Cardiac fibroblast (primary cell): ENCODE results near the gene HOXA7.
A peak's percentile ranks its signal among the peaks of the same experiment; 100 is the strongest.

ENCODE experiments used
- DNase-seq, 2 donors: peaks; one replicate each; pipeline versions ENCODE4 v3.0.0 to v3.0.0-alpha.2; 2010; ENCODE audit warnings: low read depth in 2 of 2
- H3K4me3 ChIP-seq, 2 donors: replicated peaks in 1 of 2; 1 replicate in 1 of 2; 2 replicates in 1 of 2; pipeline ENCODE4 v1.5.1; 2011; ENCODE audit warnings: low read depth in 2 of 2, low read length in 2 of 2, mild to moderate bottlenecking in 2 of 2, moderate library complexity in 1 of 2
- TF ChIP-seq, protein P1 (sequence below): IDR thresholded peaks from one replicate; pipeline ENCODE4 v1.5.1; 2011; ENCODE audit warnings: low read depth, mild to moderate bottlenecking, low read length, inconsistent platforms

Gene HOXA7

DNA sequence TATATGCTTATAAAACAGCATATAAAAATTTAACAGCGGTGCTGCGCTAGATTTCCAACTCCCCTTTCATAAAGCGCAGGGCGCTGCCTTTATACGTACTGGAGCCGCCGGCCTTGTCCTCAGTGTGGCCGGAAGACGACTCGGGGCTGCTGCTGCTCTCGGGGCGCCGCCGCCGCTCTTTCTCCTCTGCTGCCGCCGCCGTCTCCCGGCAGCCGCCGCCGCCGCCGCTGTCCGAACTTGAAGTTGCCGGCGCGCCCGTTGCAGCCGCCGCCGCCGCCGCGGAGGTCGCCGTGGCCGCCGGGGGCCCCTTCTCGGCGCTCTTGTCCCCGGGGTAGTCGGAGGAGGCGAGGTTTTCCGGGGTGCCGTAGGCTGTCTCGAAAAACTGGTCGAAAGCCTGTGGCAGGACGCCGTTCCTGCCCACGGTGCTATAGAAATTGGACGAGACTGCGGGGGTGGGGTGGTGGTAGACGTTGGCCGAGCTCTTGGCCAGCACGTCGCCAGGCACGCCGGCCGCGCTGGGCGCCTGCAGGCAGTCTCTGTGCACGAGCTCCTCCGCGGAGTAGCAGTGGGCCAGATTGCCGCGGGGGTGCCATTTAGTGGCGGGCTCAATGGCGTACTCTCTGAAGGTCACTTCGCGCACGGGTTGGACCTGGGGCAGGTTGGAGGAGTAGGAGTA is 28.0 kb upstream of the HOXA7 start:
- peak; percentile 19 to 26 for DNase-seq
- H3K4me3 ChIP-seq = peak overlapping the region; percentile 29 to 38
- TF ChIP-seq, protein P1, sequence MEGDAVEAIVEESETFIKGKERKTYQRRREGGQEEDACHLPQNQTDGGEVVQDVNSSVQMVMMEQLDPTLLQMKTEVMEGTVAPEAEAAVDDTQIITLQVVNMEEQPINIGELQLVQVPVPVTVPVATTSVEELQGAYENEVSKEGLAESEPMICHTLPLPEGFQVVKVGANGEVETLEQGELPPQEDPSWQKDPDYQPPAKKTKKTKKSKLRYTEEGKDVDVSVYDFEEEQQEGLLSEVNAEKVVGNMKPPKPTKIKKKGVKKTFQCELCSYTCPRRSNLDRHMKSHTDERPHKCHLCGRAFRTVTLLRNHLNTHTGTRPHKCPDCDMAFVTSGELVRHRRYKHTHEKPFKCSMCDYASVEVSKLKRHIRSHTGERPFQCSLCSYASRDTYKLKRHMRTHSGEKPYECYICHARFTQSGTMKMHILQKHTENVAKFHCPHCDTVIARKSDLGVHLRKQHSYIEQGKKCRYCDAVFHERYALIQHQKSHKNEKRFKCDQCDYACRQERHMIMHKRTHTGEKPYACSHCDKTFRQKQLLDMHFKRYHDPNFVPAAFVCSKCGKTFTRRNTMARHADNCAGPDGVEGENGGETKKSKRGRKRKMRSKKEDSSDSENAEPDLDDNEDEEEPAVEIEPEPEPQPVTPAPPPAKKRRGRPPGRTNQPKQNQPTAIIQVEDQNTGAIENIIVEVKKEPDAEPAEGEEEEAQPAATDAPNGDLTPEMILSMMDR = no peak

DNA sequence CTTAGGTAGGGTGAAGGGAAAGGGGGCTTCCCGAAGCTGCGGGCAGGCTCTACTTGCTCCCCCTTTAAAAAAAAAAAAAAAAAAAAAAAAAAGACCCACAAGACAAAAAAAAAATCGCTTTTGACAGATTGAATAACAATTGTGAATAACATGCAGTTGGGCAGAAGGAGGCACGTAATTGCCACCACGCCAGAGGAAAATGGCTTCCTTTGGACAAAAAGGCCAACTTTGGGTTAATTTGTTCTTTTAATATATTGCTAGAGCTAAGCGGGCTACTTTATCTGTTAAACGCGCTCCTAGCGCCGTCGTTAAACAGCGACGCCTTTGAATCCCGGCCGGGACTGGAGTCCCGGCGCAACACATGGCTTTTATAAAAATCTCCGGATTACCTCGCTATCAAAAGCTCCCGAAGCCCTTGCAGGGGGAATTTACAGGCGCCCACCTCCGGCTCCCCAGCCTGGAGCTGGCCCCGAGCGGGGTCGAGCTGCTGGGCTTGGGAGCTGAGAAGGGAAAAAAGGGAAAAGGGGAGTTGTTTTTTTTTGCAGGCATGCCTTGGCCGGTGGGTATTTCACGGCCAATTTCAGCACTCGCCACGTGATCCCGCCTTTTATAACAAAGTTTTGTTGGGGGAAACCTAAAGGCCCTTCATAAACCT is 27.3 kb upstream of the HOXA7 start:
- TF ChIP-seq, protein P1 = no peak
- H3K4me3 ChIP-seq = peak overlapping the region; percentile 29 to 34
- DNase-seq = no peak

DNA sequence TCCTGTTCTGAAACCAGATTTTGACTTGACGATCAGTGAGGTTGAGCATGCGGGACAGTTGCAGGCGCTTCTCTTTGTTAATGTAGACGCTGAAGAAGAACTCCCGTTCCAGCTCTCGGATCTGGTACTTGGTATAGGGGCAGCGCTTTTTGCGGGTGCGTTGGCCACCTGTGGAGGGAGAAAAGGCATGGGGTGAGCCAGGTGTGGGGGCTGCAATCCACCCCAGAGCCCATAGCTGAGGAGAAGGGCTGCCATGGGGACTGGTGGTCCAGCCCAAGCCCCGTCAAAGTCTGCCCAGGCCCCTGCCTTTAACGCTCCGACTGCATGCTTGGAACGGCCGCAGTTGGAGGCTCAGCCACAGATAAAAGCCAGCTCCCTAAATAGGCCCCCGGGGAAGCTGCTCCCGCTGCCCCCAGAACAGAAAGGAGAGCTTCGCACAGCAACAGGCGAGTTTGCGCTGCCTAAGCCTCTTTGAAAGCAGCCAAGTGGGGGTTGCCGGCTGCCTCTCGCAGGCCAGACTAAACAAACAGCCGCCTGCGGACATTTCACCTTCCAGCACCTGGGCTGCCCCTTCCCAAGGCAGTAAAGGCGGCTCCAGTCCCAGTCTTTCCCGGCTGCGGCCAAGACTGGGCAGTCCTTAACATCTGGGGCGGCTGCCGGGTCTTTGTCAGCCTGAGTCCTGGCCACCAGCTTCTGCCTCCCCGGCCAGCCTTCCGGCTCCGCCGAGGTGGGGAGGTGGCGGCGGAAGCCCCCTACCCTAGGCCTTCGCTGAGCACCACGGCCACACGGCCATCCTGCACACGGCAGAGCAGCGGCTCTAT is 26.6 kb upstream of the HOXA7 start:
- peak overlapping the region in 1 of 2 donors; percentile 18 for H3K4me3 ChIP-seq
- no peak for DNase-seq
- TF ChIP-seq, protein P1 = no peak

DNA sequence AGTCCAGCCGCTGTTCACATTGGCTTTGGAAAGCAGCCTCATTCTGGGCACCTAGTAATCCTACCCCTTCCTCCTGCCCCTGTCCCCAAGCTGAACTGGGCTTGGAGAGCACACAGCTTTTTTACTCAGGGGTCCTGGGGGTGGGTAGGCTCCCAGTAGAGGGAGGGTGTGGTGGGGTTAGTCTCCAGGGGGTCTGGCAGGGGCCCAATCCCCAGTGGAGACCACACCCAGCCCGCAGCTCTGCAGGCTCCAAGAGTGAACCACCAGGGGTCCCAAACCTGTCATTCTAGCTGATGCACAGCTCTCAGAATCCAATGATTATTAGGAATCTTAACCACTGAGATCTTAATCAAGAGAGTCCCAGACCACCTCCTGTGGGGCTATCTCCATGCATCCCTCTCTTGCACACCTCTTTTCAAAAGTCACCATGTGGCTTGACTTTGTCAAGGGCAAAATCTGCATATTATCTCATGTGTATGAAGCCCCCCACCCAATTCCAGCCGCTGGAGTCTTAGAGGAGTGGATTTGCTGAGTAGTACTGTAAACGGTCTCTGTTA is 25.9 kb upstream of the HOXA7 start:
- TF ChIP-seq, protein P1 = no peak
- DNase-seq = no peak
- H3K4me3 ChIP-seq = no peak overlapping the region

DNA sequence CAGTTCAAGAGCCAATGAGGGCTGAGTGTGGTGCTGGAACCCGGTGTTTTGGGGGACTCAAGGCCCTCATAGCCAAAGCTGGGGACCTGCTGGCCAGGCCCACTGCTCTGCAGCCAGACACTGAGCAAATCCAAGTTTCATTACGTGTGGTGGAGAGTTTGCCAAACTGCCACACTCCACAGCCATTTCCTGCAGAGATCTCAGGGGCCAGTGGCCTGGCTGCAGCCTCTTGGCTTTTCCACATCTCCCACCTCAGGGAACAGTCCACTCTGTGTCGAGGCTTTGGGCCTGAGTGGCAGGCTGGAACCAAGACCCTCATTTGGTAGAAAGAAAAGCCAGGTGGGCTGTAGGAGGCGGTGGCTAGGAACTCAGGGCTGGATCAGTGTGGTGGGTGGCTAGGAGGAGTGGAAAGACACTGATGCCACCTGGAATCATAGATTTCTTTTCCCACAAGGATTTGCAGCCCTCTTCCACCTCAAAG is 25.4 kb upstream of the HOXA7 start:
- no peak for DNase-seq
- TF ChIP-seq, protein P1 = no peak
- H3K4me3 ChIP-seq = no peak overlapping the region

DNA sequence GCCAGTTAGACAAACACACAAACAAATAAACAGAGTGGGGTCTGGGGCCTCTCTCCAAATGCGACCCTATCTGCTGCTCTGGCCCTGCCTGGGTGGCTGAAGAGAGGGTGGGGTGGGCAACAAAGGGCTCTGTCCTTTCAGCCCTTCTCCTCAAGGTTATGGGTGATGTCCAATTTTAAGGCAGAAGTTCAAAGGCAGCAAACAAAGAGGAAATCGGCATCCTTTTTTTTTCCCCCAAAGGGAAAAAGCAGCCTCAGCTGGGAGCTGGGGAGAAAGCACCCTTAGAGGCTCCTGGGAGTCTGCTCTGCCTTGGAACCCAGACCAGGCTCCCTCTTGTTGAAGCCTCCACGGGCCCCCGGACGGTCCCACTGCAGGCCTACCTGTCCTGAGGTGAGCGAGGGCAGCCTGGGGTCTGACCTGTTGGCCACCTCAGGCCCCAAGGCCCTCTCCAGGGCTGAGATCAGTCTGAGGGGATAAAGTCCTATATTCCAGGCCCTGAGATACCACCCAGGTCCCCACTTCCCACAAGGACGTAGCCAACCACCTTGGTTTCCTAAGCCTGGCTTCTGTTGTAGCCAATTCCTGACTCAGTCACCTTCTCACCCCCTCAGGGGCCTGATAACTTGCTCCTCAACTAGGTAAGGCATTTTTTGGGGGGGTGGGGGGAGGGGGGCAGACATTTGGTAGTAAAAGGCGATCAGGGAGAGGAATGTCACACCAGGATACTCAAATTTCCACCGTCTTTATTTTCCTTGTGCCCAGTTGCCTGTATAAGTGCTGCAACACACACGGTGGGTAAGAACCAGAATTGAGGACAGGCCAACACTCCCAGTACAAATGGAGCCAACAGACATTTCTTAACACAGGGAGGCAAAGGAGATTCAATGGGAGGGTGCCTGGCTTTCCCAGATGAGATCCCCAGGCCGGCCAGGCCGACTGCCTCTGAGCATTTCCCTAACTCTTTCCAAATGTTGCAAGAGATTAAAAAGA is 24.3 kb upstream of the HOXA7 start:
- no peak overlapping the region for H3K4me3 ChIP-seq
- no peak for DNase-seq
- TF ChIP-seq, protein P1 = no peak
